CD4-positive, alpha-beta T cell treated with Interleukin-1 beta for 1 hour (primary cell): ENCODE measurements around the gene SELP.
"Not testable (repeated sequence)": the region's sequence is repeated elsewhere in the genome, so short reads cannot be mapped to it uniquely, and the experiment has no call there.

Source experiments
- DNase-seq, 2 donors: peaks; one replicate each; pipeline ENCODE4 v3.0.0-alpha.2; 2020 to 2022

Gene SELP

DNA sequence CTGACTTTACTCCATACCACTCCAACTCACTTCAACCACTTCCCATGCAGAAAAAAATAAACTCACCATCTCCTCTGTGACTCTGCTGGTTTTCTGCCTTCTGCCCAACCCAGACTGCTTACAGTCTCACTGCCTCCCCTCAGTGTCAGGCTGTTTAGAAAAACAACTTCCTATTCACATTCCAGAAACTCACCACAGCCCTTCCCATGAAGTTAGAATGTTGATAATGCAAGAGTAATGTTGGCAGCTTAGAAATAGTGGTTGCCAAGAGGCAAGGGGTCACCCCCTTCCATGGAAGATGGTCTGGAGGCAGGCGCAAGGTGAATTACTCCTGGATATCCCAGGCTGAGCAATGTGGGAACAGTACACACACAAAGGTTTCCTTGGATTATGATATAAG lies at the start of gene SELP:
TSS of gene SELP (minus strand) at position 119 of the 400 bp plus-strand sequence. CDS start at position 69, 50 bp downstream.
- DNase-seq: no peak

- DNase-seq: no peak
These were observed 49.8 kb upstream of the SELP start for GRCh38 chr1:169679692-169680091.

DNA sequence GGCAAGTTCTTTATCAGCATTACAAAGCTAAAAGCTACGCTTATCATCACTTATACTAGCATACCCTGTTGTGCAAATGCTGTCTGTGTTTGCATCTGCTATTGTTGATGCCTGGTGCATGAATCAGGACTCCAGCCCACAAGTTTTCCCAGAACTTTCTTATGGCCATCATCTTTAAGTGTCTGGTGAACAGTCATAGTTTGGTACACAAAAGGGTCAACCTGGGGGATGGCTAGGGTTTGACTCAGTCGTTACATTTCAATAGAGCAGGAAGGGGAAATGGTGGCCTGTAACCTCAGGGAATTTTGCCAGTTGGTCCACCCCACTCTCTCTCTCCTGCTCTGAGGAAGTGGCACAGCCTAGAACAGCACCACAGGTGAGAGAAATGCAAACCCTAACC lies 46.1 kb upstream of the SELP start:
- DNase-seq: no peak

- no peak for DNase-seq
These were observed 40.9 kb upstream of the SELP start for GRCh38 chr1:169670836-169671235.

DNA sequence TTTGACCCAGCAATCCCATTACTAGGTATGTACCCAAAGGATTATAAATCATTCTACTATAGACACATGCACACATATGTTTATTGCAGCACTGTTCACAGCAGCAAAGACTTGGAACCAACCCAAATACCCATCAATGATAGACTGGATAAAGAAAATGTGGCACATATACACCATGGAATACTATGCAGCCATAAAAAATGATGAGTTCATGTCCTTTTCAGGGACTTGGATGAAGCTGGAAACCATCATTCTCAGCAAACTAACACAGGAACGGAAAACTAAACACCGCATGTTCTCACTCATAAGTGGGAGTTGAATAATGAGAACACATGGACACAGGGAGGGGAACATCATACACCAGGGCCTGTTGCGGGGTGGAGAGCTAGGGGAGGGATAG lies 40.3 kb upstream of the SELP start:
- DNase-seq: not testable (repeated sequence)

- DNase-seq: not testable (repeated sequence)
These were observed 38.0 kb upstream of the SELP start for GRCh38 chr1:169667699-169668596.

DNA sequence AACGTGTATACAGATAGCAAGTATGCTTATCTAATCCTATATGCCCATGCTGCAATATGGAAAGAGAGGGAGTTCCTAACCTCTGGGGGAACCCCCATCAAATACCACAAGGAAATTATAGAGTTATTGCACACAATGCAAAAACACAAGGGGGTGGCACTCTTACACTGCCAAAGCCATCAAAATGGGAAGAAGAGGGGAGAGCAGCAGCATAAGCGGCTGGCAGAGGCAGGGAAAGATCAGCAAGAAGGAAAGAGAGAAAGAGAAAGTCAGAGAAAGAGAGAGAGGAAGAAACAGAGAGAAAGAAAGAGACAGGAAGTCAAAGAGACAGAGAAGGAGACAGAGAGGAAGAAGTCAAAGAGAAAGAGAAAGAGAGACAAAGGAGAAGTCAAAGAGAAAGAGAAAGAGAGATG lies 37.3 kb upstream of the SELP start:
- DNase-seq: not testable (repeated sequence)

- not testable (repeated sequence) for DNase-seq
These were observed 32.8 kb upstream of the SELP start for GRCh38 chr1:169662680-169663079.

- DNase-seq: not testable (repeated sequence)
These were observed 31.1 kb upstream of the SELP start for GRCh38 chr1:169661066-169661465.

- peak in 1 of 2 donors; percentile 27 for DNase-seq
These were observed 28.9 kb upstream of the SELP start for GRCh38 chr1:169658777-169659176.

DNA sequence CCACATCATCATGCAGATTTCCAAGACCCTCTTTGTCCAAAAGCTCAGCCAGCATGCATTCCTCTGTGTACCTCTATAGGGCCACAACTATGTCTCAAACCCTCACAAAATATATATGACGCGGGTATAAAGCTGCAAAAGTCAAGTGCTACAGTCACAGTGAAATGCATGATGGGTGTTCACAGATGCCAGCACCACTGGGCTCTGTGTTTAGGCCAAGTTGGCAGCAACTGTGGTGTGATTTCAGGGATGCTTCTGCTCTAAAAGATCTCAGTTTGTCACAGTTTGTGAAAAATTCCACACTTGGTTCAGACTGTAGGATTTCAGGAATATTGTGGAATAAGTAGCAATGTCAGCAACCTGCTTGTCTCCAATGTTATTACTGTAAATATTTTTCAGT lies 23.9 kb upstream of the SELP start:
- DNase-seq: no peak

DNA sequence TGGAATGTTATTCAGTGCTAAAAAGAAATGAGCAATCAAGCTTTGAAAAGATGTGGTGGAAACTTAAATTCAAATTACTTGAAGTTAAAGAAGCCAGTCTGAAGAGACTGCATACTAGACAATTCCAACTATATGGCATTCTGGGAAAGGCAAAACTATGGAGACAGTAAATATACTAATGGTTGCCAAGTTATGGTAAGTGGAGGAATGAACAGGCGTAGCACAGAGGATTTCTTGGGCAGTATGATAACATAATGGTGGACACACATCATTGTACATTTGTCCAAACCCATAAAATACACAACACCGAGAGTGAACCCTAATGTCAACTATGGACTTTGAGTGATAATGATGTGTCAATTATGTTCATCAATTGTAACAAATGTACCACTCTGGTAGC lies 21.1 kb upstream of the SELP start:
- no peak for DNase-seq

GRCh38 chr1:169650551-169650950 lies 20.6 kb upstream of the SELP start:
- DNase-seq: no peak

GRCh38 chr1:169648709-169649108 lies 18.8 kb upstream of the SELP start:
- no peak for DNase-seq

GRCh38 chr1:169648187-169648586 lies 18.3 kb upstream of the SELP start:
- no peak for DNase-seq

- DNase-seq: no peak
These were observed 17.6 kb upstream of the SELP start for GRCh38 chr1:169647512-169647911.

DNA sequence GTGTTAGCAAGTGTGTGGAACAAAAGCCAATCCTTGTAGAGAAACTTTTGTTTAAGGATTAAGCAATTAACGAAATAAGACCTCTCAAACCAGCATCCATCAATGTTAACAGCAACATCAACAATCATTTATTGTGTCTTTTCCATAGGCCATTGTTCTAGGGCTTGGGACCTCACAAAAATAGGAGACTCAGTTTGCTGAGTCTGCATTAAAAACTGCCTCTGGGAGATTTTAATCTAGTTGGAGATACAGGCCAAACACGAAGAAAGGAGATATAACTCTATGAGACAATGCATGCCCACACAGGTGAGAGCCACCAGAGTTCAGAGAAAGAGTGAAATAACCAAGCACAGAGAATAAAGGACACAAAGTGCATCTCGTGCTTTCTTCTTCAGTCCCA lies 14.4 kb upstream of the SELP start:
- DNase-seq: no peak

GRCh38 chr1:169634877-169635276 lies 5.0 kb upstream of the SELP start:
- DNase-seq: no peak

DNA sequence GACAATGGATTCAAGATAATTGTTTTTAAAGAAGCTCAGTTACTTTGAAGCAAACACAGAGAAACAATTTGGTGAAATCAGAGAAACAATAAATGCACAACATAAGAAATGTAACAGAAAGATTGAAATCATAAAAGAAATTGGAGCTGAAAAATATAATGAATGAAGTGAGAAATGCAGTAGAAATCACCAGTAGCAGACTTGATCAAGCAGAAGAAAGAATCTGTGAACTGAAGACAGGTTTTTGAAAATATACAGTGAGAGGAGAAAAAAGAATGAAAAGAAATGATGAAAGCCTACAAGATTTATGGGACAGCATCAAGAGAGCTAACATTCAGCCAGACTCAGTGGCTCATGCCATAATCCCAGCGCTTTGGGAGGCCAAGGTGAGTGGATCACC lies 4.2 kb upstream of the SELP start:
- no peak for DNase-seq

DNA sequence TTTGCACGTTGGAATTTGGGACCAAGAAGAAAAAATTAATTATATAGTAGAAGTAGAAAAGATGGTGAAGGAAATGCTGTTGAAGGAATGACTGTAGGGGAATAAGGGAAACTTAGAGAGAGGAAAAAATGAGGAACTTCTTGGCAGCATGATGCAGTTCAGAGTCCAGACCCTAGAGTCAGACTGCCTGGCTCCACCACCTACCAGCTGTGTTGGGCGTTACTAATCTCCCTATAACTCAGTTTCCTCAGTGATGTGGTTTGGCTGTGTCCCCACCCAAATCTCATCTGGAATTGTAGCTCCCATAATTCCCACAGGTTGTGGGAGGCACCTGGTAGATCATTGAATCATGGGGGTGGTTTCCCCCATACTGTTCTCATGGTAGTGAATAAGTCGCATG lies 1.3 kb upstream of the SELP start:
- no peak for DNase-seq

GRCh38 chr1:169624912-169625311 lies 5.0 kb downstream of the SELP start:
- no peak for DNase-seq

GRCh38 chr1:169624122-169624521 lies 5.8 kb downstream of the SELP start:
- DNase-seq: no peak

DNA sequence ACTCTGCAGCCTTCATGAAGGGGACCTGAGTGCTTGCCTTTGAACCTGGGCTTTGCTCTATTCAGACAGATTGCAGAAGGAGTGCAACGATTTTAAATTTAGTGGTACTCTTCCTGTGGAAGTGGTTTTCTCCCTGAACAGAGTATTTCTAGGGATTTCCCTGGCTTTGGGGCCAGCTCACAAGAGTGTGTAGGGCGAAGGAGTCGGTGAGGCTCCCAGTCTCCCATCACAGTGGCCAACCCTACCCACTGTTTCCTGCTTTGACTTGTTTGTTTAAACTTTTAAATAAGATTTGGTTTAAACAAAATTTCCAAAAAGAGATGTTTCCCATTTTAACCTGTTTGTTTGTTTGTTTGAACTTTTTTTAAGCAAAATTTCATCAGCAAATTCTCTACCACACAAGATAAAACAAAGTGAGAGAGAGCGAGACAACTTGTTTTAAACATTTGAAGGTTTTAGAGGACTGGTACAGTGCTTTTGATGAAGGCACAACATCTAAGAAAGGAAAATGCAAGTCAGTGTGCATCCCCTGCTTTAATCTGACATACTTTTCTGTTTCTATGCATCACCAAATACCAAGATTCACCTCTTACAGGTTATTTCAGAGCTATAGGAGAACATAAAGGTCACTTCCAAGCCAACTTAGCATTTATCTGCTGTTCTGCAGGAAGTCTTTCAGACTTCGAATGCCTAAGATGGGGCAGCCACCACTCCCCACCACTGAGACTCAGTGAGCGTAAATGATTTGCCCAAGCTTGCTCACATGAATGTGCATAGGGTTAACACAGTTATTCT lies 6.6 kb downstream of the SELP start:
- no peak for DNase-seq

GRCh38 chr1:169620565-169620964 lies 9.4 kb downstream of the SELP start:
- DNase-seq: no peak
